Skin epidermis (tissue), 12 donors: Measurements from ENCODE around the gene PIK3C2B.

Experiments
- H3K27ac ChIP-seq, 21 experiments: fragments of 200-600 bp; sonication (generic) in 11 of 21; one replicate each; pipeline ENCODE4 v1.5.0; 2020; ENCODE audit warnings: mild to moderate bottlenecking in 3 of 21, inconsistent platforms in 2 of 21, moderate library complexity in 2 of 21
- H3K4me3 ChIP-seq, 7 experiments: fragments of 200-600 bp; sonication (generic) in 2 of 7; one replicate each; pipeline ENCODE4 v1.5.0; 2020; ENCODE audit warnings: inconsistent platforms in 2 of 7, mild to moderate bottlenecking in 2 of 7, moderate library complexity in 1 of 7

The PIK3C2B gene

GRCh38 chr1:204511366-204511765 is 16.8 kb upstream of the PIK3C2B start:
- Histone ChIP-seq H3K27ac (no peak overlapping the region), H3K4me3 (no peak overlapping the region)

- Histone ChIP-seq H3K27ac (no peak overlapping the region), H3K4me3 (no peak overlapping the region)
Measured at GRCh38 chr1:204509186-204509635, 14.6 kb upstream of the PIK3C2B start.

GRCh38 chr1:204507317-204508105 is 12.9 kb upstream of the PIK3C2B start:
- H3K27ac ChIP-seq: peak overlapping the region; percentile 4 to 89 (median 82)

GRCh38 chr1:204506969-204507316 is 12.3 kb upstream of the PIK3C2B start:
- Histone ChIP-seq H3K4me3 (peak overlapping the region; percentile 29 to 52 (median 48)), H3K27ac (peak overlapping the region in 20 of 21 experiments; percentile 63 to 89 (median 82))

More at GRCh38 chr1:204507317-204508105, 12.9 kb upstream of the PIK3C2B start:
- peak overlapping the region; percentile 29 to 52 (median 48) for H3K4me3 ChIP-seq

GRCh38 chr1:204506201-204506968 is 11.8 kb upstream of the PIK3C2B start:
- peak overlapping the region; percentile 29 to 52 (median 48) for H3K4me3 ChIP-seq
- peak overlapping the region in 17 of 21 experiments; percentile 0 to 89 (median 72) for H3K27ac ChIP-seq

GRCh38 chr1:204505674-204506200 is 11.1 kb upstream of the PIK3C2B start:
- Histone ChIP-seq H3K4me3 (peak overlapping the region; percentile 29 to 52 (median 48)), H3K27ac (peak overlapping the region in 17 of 21 experiments; percentile 0 to 89 (median 65))

- Histone ChIP-seq H3K4me3 (no peak overlapping the region), H3K27ac (no peak overlapping the region)
Measured at GRCh38 chr1:204503913-204504519, 9.4 kb upstream of the PIK3C2B start.

GRCh38 chr1:204503122-204503912 is 8.7 kb upstream of the PIK3C2B start:
- H3K27ac ChIP-seq: no peak overlapping the region
- no peak overlapping the region for H3K4me3 ChIP-seq

GRCh38 chr1:204502241-204502640 is 7.6 kb upstream of the PIK3C2B start:
- Histone ChIP-seq H3K4me3 (no peak overlapping the region), H3K27ac (no peak overlapping the region)

GRCh38 chr1:204499511-204500468 is 5.2 kb upstream of the PIK3C2B start:
- no peak overlapping the region for H3K27ac ChIP-seq
- H3K4me3 ChIP-seq: no peak overlapping the region

- Histone ChIP-seq H3K27ac (no peak overlapping the region), H3K4me3 (no peak overlapping the region)
Measured at GRCh38 chr1:204498981-204499380, 4.4 kb upstream of the PIK3C2B start.

- peak overlapping the region in 1 of 7 experiments; percentile 86 for H3K4me3 ChIP-seq
Measured at GRCh38 chr1:204495777-204496176, 1.2 kb upstream of the PIK3C2B start.

GRCh38 chr1:204495078-204495753 is 611 bp upstream of the PIK3C2B start:
- Histone ChIP-seq H3K4me3 (peak overlapping the region; percentile 55 to 86 (median 75)), H3K27ac (peak overlapping the region in 20 of 21 experiments; percentile 63 to 95 (median 88))

More at GRCh38 chr1:204495777-204496176, 1.2 kb upstream of the PIK3C2B start:
- peak overlapping the region in 1 of 21 experiments; percentile 94 for H3K27ac ChIP-seq

- H3K4me3 ChIP-seq: peak overlapping the region; percentile 55 to 86 (median 75)
- peak overlapping the region; percentile 63 to 95 (median 87) for H3K27ac ChIP-seq
Measured at GRCh38 chr1:204493984-204494280, 673 bp downstream of the PIK3C2B start.

- peak overlapping the region; percentile 55 to 86 (median 75) for H3K4me3 ChIP-seq
- H3K27ac ChIP-seq: peak overlapping the region; percentile 63 to 95 (median 87)
Measured at GRCh38 chr1:204493145-204493983, 1.2 kb downstream of the PIK3C2B start.

- Histone ChIP-seq H3K4me3 (no peak overlapping the region), H3K27ac (peak overlapping the region in 5 of 21 experiments; percentile 78 to 95 (median 87))
Measured at GRCh38 chr1:204491655-204492054, 3.0 kb downstream of the PIK3C2B start.

GRCh38 chr1:204487256-204487615 is 7.4 kb downstream of the PIK3C2B start:
- Histone ChIP-seq H3K4me3 (no peak overlapping the region), H3K27ac (no peak overlapping the region)
